Measurements from ENCODE around the gene CNDP2.

The CNDP2 gene

DNA sequence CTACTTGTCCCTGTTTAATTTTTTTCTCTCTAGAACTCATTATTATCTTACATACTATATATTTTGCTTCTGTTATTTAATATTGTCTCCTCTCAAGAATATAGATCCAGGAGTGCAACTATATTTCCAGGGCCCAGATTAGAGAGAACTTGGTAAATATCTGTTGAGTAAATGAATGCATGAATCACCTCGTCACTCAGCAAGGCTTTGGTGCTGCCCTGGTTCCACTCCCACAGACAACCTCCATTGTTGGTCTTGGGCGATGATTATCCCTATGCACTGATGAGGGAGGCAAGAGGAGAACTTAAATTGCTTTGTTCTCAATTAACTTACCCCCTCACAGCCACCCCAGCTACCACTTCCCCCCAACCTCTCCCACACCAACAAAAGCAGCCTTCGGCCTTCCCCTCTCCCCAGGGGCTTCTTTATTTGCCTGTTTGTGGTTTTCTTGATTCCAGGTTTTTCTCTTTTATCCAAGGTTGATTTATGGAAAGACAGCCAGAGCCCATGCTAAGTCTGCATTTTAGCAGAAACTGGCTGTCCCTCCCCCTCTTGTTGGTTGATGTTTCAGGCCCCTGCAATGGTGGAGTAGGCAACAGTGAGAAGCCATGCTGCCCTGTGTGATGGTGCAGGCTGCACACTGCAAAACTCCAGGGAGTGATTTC, 22.1 kb upstream of the CNDP2 start:
- DNase-seq, result no peak

- peak; percentile 51 for DNase-seq
Observed at GRCh38 chr18:74476140-74476539, 20.0 kb upstream of the CNDP2 start.

DNA sequence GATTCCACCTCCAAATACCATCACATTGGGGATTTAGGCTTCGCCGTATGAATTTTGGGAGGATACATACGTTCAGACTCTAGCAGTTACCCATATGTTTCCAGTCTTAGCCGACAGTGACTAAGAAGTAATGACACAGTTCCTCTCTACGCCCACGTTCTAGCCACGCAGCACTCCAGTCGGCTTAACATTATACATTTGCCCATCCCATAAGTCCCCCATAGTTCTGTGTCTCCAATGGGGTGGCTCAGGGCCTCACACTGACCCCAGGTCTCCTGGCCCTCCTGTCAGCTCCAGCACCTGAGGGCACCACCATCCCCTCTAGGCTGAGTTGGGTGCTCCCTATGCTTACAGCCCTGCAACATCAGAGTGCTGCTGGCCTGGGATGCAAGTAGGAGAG, 18.4 kb upstream of the CNDP2 start:
- no peak for DNase-seq

GRCh38 chr18:74478316-74478715, 17.8 kb upstream of the CNDP2 start:
- no peak for DNase-seq

DNA sequence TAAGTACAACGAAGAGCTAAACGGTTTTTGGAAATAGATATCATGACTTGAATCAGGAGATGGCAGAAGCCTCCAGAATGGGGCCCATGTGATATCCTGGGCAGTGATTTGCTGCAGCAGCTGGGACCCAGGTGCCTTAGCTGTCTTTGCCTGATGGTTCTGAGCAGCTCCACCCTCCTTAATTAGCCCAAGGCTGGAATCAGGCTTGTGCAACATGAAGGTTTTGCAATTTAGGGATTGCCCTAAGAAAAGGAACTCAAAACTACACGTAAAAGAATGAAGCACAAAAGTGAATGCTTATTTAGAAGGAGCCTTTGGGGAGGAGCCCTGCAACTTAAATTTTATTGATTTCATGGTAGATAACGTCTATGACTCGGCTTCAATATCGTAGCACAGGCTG, 17.3 kb upstream of the CNDP2 start:
- no peak for DNase-seq

DNA sequence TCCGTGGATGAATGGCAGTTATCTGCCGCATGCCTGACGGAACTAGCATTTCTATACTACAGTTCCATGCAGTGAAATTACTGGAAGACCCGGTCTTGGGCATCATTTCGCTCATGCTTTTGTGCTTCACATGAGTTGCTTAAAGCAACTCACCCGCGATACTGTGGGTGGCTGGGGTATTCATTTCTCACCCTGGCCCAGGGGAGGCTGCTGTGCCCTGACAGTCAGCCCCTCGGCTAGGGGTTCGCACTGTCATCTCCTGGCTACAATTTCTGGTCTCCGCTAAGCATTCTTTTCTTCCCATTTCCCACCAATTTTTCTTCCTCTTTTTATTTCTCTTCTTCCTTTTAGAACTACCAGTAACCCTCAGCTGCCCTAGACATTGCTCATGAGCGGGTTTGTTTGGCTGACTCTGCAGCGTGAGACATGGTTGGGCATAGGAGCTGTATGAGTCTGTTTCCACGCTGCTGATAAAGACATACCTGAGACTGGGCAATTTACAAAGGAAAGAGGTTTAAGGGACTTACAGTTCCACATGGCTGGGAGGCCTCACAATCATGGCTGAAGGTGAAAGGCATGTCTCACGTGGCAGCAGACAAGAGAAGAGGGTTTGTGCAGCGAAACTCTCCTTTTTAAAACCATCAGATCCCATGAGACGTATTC, 16.5 kb upstream of the CNDP2 start:
- DNase-seq, result no peak

DNA sequence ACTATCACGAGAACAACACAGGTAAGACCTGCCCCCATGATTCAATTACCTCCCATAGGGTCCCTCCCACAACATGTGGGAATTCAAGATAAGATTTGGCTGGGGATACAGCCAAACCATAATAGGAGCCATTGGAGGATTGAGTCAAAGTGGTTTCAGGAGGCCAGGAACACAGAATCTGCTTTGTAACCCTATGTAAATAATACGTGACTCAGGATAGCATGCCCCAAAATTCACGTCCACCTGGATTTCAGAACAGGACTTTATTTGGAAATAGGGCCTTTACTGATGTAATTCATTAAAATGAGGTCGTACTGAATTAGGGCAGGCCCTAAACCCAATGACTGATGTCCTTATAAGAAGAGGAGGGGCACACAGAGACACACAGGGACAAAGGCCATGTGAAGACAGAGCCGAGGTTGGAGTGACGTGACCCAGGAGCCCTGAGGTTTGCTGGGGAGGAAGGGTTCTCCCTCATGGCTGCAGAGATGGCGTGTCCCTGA, 16.0 kb upstream of the CNDP2 start:
- no peak for DNase-seq

GRCh38 chr18:74482697-74483096, 13.5 kb upstream of the CNDP2 start:
- DNase-seq, result no peak

DNA sequence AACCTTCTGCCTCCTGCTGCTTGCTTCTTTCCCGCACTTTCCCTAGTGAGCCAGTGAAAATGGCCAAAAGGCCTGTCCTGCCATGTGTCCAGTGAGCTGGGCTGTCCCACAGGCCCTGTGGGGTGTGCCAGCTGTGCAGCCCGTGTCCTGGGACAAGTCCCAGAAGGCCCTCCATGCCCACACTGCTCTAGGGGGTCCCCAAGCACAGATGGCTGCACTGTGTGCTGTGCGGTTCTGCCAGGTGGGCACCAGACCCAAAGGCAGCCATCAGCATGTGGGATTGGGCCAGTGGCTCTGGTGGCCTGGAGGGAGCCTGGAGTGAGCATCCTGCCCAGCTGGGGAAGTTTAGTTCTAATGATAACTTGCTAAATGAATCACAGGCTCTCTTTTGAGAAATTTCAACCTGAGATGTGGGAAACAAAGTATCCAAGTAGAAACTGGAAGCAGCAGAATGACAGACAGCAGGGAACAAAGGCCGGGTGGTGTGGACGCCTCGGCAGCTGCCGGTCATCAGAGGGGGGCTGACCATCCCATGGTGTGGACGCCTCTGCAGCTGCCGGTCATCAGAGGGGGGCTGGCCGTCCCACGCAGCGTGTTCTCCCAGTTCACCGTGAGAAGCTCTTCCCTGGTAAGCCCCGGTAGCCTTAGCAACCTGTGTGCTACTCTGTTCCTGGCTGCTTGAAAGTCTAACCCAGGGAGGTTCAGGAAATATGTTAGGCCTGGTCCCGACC, 9.9 kb upstream of the CNDP2 start:
- DNase-seq, result no peak

DNA sequence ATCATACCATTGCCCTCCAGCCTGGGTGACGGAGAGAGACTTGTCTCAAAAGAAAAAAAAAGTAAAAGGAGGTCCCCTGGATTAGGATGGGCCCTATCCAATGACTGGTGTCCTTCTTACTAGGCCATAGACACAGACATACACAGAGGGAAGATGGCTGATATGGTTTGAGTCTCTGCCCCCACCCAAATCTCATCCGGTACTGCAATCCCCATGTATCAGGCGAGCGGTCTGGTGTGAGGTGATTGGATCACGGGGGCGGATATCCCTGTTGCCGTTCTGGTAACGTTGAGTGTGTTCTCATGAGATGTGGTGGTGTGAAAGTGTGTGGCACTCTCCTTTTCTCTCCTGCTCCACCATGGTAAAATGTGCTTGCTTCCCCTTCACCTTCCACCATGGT, 7.8 kb upstream of the CNDP2 start:
- no peak for DNase-seq

DNA sequence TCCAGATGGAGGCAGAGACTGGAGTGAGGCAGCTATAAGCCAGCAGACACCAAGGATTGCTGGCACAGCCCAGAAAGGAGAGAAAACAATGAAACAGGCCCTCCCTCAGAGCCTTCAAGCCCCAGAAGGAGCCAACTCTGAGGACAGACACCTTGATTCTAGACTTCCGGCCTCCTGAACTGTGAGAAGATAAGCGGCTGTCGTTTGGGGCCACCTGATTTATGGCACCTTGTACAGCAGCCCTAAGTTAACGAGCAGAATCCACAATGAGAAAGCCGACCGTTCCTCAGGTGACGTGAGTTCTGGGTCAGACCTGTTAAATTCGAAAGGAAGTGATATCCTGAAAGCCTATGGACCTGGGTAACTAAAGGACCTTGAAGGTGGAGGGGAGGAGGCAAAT, 7.3 kb upstream of the CNDP2 start:
- DNase-seq, result no peak

DNA sequence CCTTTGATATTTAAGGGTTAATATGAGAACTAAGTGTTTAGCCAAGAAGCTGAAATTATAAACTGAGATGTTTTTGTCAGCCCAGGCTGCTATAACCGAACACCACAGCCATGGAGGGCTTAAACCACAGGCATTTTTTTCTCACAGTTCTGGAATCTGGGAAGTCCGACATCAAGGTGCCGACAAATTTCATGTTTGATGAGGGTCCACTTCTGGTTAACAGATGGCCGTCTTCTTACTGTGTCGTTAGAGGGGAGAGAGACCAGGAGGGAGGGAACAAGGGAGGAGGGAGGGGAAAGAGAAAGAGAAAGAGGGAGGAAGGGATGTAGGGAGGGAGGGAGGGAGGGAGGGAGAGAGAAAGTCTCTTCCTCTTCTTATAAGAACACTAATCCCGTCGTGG, 6.5 kb upstream of the CNDP2 start:
- no peak for DNase-seq

- no peak for DNase-seq
Observed at GRCh38 chr18:74492259-74492658, 3.9 kb upstream of the CNDP2 start.

- peak; percentile 83 for DNase-seq
Observed at GRCh38 chr18:74493689-74494088, 2.5 kb upstream of the CNDP2 start.

DNA sequence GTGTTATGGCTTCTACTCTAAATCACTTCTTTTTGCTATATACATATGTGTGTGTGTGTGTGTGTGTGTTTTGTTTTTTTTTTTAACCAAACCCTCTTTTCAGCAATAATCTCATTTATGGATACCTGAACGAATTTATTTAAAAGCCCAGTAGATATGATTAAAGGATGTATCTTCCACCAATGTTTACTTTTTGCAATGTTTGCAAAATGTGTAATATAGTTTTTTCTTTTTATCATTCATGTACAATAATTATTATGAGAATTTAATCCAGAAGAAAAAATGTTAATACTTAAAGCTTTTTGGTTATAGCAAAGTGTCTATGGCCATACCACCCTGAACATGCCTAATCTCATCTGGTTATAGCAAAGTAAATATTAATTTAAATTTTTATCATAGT, 1.6 kb upstream of the CNDP2 start:
- no peak for DNase-seq

- peak; percentile 80 for DNase-seq
Observed at GRCh38 chr18:74496508-74497323, 553 bp downstream of the CNDP2 start.

DNA sequence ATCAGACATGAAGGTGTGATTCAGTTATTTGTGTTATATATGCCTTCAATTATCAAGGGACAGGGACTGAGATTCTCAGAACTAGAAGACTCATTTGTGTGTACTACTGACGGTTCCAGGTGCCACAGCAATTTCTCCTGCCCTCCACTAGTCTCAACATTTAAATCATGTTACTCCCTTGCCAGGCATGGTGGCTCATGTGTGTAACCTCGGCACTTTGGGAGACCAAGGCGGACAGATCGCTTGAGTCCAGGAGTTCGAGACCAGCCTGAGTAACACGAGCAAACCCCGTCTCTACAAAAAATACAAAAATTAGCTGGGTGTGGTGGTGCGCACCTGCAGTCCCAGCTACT, 1.1 kb downstream of the CNDP2 start:
- peak; percentile 50 for DNase-seq

- peak; percentile 55 for DNase-seq
Observed at GRCh38 chr18:74497778-74498177, 1.6 kb downstream of the CNDP2 start.

DNA sequence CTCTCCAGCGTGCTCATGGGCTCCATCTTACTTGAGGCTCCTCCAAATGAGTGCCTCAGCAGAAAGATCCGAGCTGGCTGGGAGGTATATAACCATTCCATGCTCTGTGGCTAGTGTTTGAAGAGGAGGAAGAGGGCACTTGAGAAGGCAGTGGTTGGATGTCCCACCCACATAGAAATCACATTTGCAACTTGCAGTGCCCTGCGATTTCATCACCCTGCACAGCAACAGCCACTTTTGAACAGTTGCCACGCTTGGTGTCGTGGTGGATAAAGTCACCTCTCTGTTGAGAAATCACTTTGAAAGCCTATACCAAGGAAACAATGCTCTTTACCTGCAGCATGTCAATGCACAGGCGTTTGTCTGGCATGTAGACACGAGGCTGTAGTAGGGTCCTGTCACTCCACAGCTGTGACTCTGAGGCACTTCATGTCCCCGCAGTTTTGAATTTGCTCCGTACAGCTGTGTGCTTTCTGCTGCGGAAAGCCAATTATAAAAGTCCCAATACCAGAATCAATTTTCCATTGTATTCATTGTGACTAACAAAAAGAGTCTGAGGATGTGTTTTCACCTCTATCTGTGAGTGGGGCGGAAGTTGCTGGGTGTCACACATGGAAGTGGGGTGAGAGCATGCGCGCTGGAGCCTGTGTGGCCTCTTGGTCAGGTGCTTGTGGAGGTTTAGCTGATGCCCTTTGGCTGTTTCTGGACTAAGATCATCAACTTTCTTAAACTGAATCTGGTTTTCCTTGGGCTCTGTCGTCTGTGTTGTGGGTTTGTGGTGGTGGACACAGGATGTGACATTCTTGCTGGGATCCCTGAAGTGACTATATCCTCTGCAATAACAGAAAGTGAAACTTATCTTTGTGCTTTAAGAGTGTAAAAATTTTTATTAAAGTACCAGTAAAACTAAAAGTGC, 2.8 kb downstream of the CNDP2 start:
- peak; percentile 91 for DNase-seq

DNA sequence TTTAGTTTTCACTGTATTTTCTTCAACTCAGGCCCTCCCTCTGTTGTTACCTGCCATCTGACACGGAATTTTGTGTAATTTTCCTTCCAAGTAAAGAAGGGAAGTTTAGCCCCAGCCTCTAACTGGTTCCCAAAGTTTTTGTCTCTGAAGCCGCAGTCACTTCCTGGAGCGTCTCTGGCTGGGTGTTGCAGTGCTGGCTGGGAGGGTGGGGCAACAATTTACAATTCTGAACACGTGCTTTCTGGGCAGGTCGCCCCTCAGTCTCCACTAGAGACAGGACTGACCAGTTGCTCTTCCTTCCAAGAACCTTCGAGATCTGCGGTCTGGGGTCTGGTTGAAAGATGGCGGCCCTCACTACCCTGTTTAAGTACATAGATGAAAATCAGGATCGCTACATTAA, 3.5 kb downstream of the CNDP2 start:
- peak; percentile 90 for DNase-seq

- no peak for DNase-seq
Observed at GRCh38 chr18:74500372-74500771, 4.2 kb downstream of the CNDP2 start.

DNA sequence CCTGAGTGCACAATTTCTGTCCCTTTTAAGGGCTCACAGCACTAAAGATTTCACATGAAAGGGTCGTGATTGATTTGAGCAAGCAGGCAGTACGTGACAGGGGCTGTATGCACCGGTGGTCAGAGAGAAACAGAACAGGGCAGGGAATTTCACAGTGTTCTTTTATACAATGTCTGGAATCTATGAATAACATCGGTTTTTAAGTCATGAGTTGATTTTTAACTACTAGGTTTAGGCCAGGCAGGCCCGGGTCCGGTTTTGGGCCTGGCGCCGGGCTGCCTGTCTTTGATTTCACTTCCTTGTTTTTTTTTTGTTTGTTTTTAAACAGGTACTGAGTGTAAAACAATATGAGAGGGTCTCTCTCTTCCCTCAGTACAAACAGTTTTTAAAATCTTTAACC, 4.6 kb downstream of the CNDP2 start:
- DNase-seq, result peak; percentile 26

All from RPMI8226 (cell line).